Heart left ventricle (tissue), 16 donors: ENCODE measurements around the gene NPR1. TPM values are rescaled to one million over a fixed set of nuclear protein-coding genes. Genes with fewer than 3 reads are reported as not detected.

Source experiments
- ATAC-seq, 4 donors: fragments of 200-7000 bp; cut with Tn5 transposase; one replicate each; pipeline ENCODE4 v1.9.1; 2020 to 2022; ENCODE audit warnings: moderate library complexity in 4 of 4, mild to moderate bottlenecking in 3 of 4, moderate number of reproducible peaks in 1 of 4
- DNase-seq, 5 donors: peaks; one replicate each; pipeline ENCODE4 v3.0.0-alpha.2; 2020
- H3K27ac ChIP-seq, 12 donors: fragments of 200-600 bp; sonication (generic) in 4 of 12; one replicate each; pipeline versions ENCODE4 v1.5.0 to v1.8.0; 2016 to 2022; ENCODE audit warnings: mild to moderate bottlenecking in 2 of 12
- H3K27me3 ChIP-seq, 9 donors: fragments of 200-600 bp; sonication (generic) in 2 of 9; one replicate each; pipeline versions ENCODE4 v1.5.1 to v1.8.0; 2016 to 2022; ENCODE audit warnings: mild to moderate bottlenecking in 3 of 9
- H3K36me3 ChIP-seq, 9 donors: fragments of 200-600 bp; sonication (generic) in 2 of 9; one replicate each; pipeline versions ENCODE4 v1.5.0 to v1.8.0; 2018 to 2022; ENCODE audit warnings: mild to moderate bottlenecking in 2 of 9
- H3K4me1 ChIP-seq, 12 donors: fragments of 200-600 bp; sonication (generic) in 4 of 12; one replicate each; pipeline versions ENCODE4 v1.5.0 to v1.8.0; 2016 to 2022; ENCODE audit warnings: mild to moderate bottlenecking in 3 of 12
- H3K4me3 ChIP-seq, 12 donors: fragments of 200-600 bp; sonication (generic) in 4 of 12; one replicate each; pipeline versions ENCODE4 v1.5.0 to v1.8.0; 2017 to 2022; ENCODE audit warnings: mild to moderate bottlenecking in 9 of 12, moderate library complexity in 4 of 12
- H3K9me3 ChIP-seq, 12 donors: fragments of 200-600 bp; sonication (generic) in 4 of 12; one replicate each; pipeline versions ENCODE4 v1.5.0 to v1.8.0; 2016 to 2022; ENCODE audit warnings: mild to moderate bottlenecking in 1 of 12
- POLR2A ChIP-seq, 2 donors: fragments of 450-650 bp; IDR thresholded peaks; one replicate each; pipeline ENCODE4 v1.6.1; 2017; ENCODE audit warnings: antibody characterized with exemption in 2 of 2, mild to moderate bottlenecking in 2 of 2, moderate library complexity in 2 of 2
- WGBS, 4 donors: extraction: QIAGEN DNeasy Blood & Tissue Kit in 2 of 4; methylation state at CpG; one replicate each; pipeline versions ENCODE4 v1.1.5 to v1.1.7; 2013 to 2018; 5-methylcytosine and 5-hydroxymethylcytosine counted together
- intact Hi-C, 10 donors: fragments of 100-400 bp; cut with DNase I; formaldehyde crosslinking; loops; one replicate each; pipeline versions ENCODE4 v1.11.1 to v1.14.2; 2022
- polyA plus RNA-seq, 2 donors: library from polyadenylated mRNA; stranded (reverse); fragments of 200-250 nt; gene quantifications; one replicate each; pipeline ENCODE4 v1.2.3, GENCODE V29; 2013
- total RNA-seq, 9 donors: library from RNA; depleted of rRNA in 2 of 9; stranded (reverse); fragments of >200 nt in 2 of 9; fragmentation: NEBNext Ultra II Directional in 3 of 9; extraction: Animal tissue kit (Norgen Biotek cat#: 25700) in 3 of 9; gene quantifications; one replicate each; pipeline versions ENCODE4 v1.1.0 to v1.2.4, GENCODE V29; 2016 to 2023
- TF ChIP-seq, protein P1 (sequence below), 12 donors: fragments of 200-600 bp; sonication (generic) in 4 of 12; IDR thresholded peaks; one replicate each; pipeline versions ENCODE4 v1.5.0 to v1.8.0; 2018 to 2022; ENCODE audit warnings: antibody characterized with exemption in 12 of 12, mild to moderate bottlenecking in 5 of 12
- donor health status: ischemic (EF 13 %, LVEDD 7.1; RV severe dilation, severe dysfunction).
- donor health status: healthy with polysubstance abuse.
- donor health status: DM: no; HTN: yes; CAD: no.
- donor health status: DM: no; HTN: no; CAD: no.
- donor health status: ischemic (EF 25% LVEDD 6.9; RV normal size, moderate dysfunction).
- donor health status: ischemic (EF 25% LVEDD 5.7; RV mildly dilated, moderate dysfunction).
- donor health status: healthy.
- donor health status: DM: yes; HTN: yes; CAD: no.
- donor health status: ischemic (EF 35%, LVEDD 5.7; RV mildly dilated, moderate dysfunction).
- donor health status: nonischemic (EF 11% LVEDD 7.7; RV severe dilation, severe dysfunction).
- donor health status: DM: yes; HTN: yes; CAD: no.
- donor health status: PGD.
- donor health status: ischemic (EF 29% LVEDD 5.4; RV normal size, mild dysfunction).
- donor health status: nonischemic (EF 23%, LVEDD 6.1; RV moderate dilation, normal function).

Gene NPR1
- total and polyA plus RNA-seq, 11 donors = 7.1 to 26.9 (median 12.2) TPM

DNA sequence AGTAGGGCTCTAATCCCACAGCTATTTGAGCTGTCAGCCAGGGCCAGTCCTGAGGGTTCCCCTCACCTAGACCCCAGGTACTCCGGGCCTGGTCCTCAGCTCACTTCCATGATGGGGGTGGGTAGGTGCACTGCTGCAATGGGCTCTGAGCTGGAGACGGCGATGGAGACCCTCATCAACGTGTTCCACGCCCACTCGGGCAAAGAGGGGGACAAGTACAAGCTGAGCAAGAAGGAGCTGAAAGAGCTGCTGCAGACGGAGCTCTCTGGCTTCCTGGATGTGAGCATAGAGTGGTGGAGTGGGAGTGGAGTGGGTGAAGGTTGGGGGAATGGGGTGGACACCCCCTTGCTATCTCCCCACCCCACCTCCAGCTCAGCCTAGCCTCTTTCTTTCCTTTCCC lies 48.1 kb upstream of the NPR1 start:
- ATAC-seq = no peak
- Histone ChIP-seq H3K4me3 (peak overlapping the region in 9 of 12 donors; percentile 25 to 87 (median 53)), H3K27me3 (no peaks in the 10 kb centered on the region), H3K27ac (peak overlapping the region in 11 of 12 donors; percentile 11 to 97 (median 94)), H3K36me3 (peaks cover 0 to 4% (median under 1%) of the 10 kb centered on the region in 9 donors), H3K4me1 (peaks cover 4 to 74% (median 47%) of the 10 kb centered on the region in 12 donors), H3K9me3 (no peaks in the 10 kb centered on the region)
- intact Hi-C loops = loop anchor here in 4 of 10 donors (2.0 to 5.0 kb wide), 5 partner anchors 18 to 98 kb away; partner anchors contain the start of genes ILF2 (in 3 of the 4), INTS3 (in 1 of the 4) and S100A16 (in 1 of the 4)
- no peak for DNase-seq
- 59 to 79% (median 70%) methylated on average over 7 of the region's 7 CpGs for WGBS, 4 donors
- TF ChIP-seq, protein P1, sequence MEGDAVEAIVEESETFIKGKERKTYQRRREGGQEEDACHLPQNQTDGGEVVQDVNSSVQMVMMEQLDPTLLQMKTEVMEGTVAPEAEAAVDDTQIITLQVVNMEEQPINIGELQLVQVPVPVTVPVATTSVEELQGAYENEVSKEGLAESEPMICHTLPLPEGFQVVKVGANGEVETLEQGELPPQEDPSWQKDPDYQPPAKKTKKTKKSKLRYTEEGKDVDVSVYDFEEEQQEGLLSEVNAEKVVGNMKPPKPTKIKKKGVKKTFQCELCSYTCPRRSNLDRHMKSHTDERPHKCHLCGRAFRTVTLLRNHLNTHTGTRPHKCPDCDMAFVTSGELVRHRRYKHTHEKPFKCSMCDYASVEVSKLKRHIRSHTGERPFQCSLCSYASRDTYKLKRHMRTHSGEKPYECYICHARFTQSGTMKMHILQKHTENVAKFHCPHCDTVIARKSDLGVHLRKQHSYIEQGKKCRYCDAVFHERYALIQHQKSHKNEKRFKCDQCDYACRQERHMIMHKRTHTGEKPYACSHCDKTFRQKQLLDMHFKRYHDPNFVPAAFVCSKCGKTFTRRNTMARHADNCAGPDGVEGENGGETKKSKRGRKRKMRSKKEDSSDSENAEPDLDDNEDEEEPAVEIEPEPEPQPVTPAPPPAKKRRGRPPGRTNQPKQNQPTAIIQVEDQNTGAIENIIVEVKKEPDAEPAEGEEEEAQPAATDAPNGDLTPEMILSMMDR (IDR thresholded peaks at IDR 0.05) = no peak
- TF ChIP-seq POLR2A (IDR thresholded peaks at IDR 0.05) = no peak

GRCh38 chr1:153631047-153632022 lies 47.2 kb upstream of the NPR1 start:
- ATAC-seq (no peak), DNase-seq (no peak)
- intact Hi-C loops = loop anchor here in 4 of 10 donors (2.0 to 5.0 kb wide), 5 partner anchors 19 to 99 kb away; partner anchors contain the start of genes ILF2 (in 3 of the 4), INTS3 (in 1 of the 4) and S100A16 (in 1 of the 4)
- Histone ChIP-seq H3K4me3 (peak overlapping the region in 6 of 12 donors; percentile 37 to 87 (median 54)), H3K4me1 (peaks cover 4 to 74% (median 47%) of the 10 kb centered on the region in 12 donors), H3K9me3 (no peaks in the 10 kb centered on the region), H3K27me3 (no peaks in the 10 kb centered on the region), H3K27ac (peak overlapping the region in 10 of 12 donors; percentile 11 to 97 (median 94)), H3K36me3 (peaks cover 0 to 9% (median 4%) of the 10 kb centered on the region in 9 donors)
- TF ChIP-seq, protein P1 (IDR thresholded peaks at IDR 0.05) = no peak
- no peak for TF ChIP-seq POLR2A (IDR thresholded peaks at IDR 0.05)
- WGBS, 4 donors = 73 to 81% (median 79%) methylated on average over 10 of the region's 10 CpGs

DNA sequence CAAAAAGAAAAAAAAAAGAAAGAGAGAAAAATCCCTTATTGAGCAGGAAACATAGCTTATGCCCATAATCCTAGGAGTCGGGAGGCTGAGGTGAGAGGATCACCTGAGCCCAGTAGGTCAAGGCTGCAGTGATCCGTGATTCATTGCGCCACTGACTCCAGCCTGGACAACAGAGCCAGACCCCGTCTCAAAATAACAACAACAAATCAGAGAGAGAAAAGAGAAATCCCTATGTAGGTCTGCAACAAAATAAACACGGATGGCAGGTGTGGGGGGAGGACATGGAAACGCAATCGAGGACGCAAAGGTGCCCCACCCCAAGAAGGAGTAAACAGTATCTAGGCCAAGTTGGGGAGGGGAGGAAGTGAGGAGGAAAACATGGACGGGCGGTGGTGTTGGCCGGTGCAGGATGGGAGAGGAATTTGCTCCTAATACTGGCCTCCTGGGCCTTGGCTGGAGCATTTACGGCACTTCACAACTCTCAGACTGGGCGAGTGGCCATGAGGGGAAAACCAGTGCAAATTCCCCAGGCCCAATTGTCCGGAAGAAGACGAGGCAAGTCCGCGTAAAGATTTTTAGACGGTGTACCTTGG lies 45.2 kb upstream of the NPR1 start:
- Histone ChIP-seq H3K4me1 (peaks cover 4 to 76% (median 48%) of the 10 kb centered on the region in 12 donors), H3K27me3 (no peaks in the 10 kb centered on the region), H3K9me3 (no peaks in the 10 kb centered on the region), H3K36me3 (peaks cover 0 to 28% (median 24%) of the 10 kb centered on the region in 9 donors), H3K27ac (peak overlapping the region; percentile 99 to 100 (median 100)), H3K4me3 (peak overlapping the region in 10 of 12 donors; percentile 74 to 99 (median 90))
- no peak for TF ChIP-seq POLR2A (IDR thresholded peaks at IDR 0.05)
- TF ChIP-seq, protein P1 (IDR thresholded peaks at IDR 0.05) = no peak
- intact Hi-C loops = loop anchor here in 4 of 10 donors (5.0 kb wide), 4 partner anchors 34 to 101 kb away; partner anchors contain the start of genes ILF2 (in 3 of the 4) and INTS3 (in 1 of the 4)
- DNase-seq = peak in 3 of 5 donors; percentile 50 to 82 (median 71)
- peak; percentile 13 to 29 (median 22) for ATAC-seq
- 35 to 50% (median 37%) methylated on average over 18 of the region's 18 CpGs for WGBS, 4 donors
